ENCODE data around the gene ANKRD13A.
"Not testable (repeated sequence)": the region's sequence is repeated elsewhere in the genome, so short reads cannot be mapped to it uniquely, and the experiment has no call there.

The ANKRD13A gene

GRCh38 chr12:110008681-110009398, 9.6 kb downstream of the ANKRD13A start:
- not testable (repeated sequence) for DNase-seq

- DNase-seq: peak; percentile 31 to 39
Measured at GRCh38 chr12:110010853-110011723, 11.9 kb downstream of the ANKRD13A start.

GRCh38 chr12:110012137-110012536, 12.9 kb downstream of the ANKRD13A start:
- peak; percentile 41 to 78 for DNase-seq

GRCh38 chr12:110012659-110013058, 13.4 kb downstream of the ANKRD13A start:
- DNase-seq: no peak

- peak in 1 of 2 donors; percentile 46 for DNase-seq
Measured at GRCh38 chr12:110015132-110015531, 15.9 kb downstream of the ANKRD13A start.

- DNase-seq: no peak
Measured at GRCh38 chr12:110020956-110021355, 21.7 kb downstream of the ANKRD13A start.

- no peak for DNase-seq
Measured at GRCh38 chr12:110023059-110023980, 24.1 kb downstream of the ANKRD13A start.

GRCh38 chr12:110024051-110024450, 24.8 kb downstream of the ANKRD13A start:
- no peak for DNase-seq

- DNase-seq: no peak
Measured at GRCh38 chr12:110028323-110028722, 29.1 kb downstream of the ANKRD13A start.

GRCh38 chr12:110029290-110029815, 30.1 kb downstream of the ANKRD13A start:
- no peak for DNase-seq

GRCh38 chr12:110033888-110034287, 34.7 kb downstream of the ANKRD13A start:
- DNase-seq: no peak

GRCh38 chr12:110035534-110036104, 36.4 kb downstream of the ANKRD13A start:
- DNase-seq: no peak

GRCh38 chr12:110037315-110037714, 38.1 kb downstream of the ANKRD13A start:
- DNase-seq: no peak

GRCh38 chr12:110038741-110039084, 39.5 kb downstream of the ANKRD13A start:
- DNase-seq: no peak

- peak; percentile 3 to 48 for DNase-seq
Measured at GRCh38 chr12:110039085-110039807, 40.0 kb downstream of the ANKRD13A start.

- no peak for DNase-seq
Measured at GRCh38 chr12:110042264-110042663, 43.0 kb downstream of the ANKRD13A start.

GRCh38 chr12:110046451-110047187, 47.4 kb downstream of the ANKRD13A start:
- no peak for DNase-seq

- no peak for DNase-seq
Measured at GRCh38 chr12:110047297-110047940, 48.2 kb downstream of the ANKRD13A start.

- peak; percentile 92 to 93 for DNase-seq
Measured at GRCh38 chr12:110048242-110049027, 49.2 kb downstream of the ANKRD13A start, which contains the start of gene C12orf76. Gene C12orf76 (minus strand): TSS chr12:110048522. CDS start chr12:110048495, 27 bp downstream.
